GM23248 (cell line): ENCODE results near the gene BTNL9. TPM values are rescaled to one million over a fixed set of nuclear protein-coding genes. Genes with fewer than 3 reads are reported as not detected.
A peak's percentile ranks its signal among the peaks of the same experiment; 100 is the strongest.

Experiments used
- DNase-seq: peaks from one replicate; pipeline ENCODE4 v3.0.0-alpha.2; 2015
- H2AFZ ChIP-seq: fragments of 200-600 bp; sonication (generic); 2 replicates; pipeline ENCODE4 v1.6.1; 2016; ENCODE audit warnings: antibody characterized with exemption
- H3F3A ChIP-seq: fragments of 200-600 bp; sonication (generic); 2 replicates; pipeline ENCODE4 v1.6.1; 2016; ENCODE audit warnings: mild to moderate bottlenecking, antibody characterized with exemption, mixed run types; ENCODE audit not compliant: insufficient read depth
- H3K27ac ChIP-seq: fragments of 200-600 bp; sonication (generic); 2 replicates; pipeline ENCODE4 v1.5.1; 2016; ENCODE audit warnings: mild to moderate bottlenecking
- H3K27me3 ChIP-seq: fragments of 200-600 bp; sonication (generic); replicated peaks from 2 replicates; pipeline ENCODE4 v1.6.1; 2016; ENCODE audit warnings: mild to moderate bottlenecking; ENCODE audit not compliant: insufficient read depth
- H3K36me3 ChIP-seq: fragments of 200-600 bp; sonication (generic); 2 replicates; pipeline ENCODE4 v1.6.1; 2016; ENCODE audit warnings: low read depth, mild to moderate bottlenecking
- H3K4me1 ChIP-seq: fragments of 200-600 bp; sonication (generic); 2 replicates; pipeline ENCODE4 v1.6.1; 2016; ENCODE audit warnings: mild to moderate bottlenecking; ENCODE audit not compliant: insufficient read depth
- H3K4me2 ChIP-seq: fragments of 200-600 bp; sonication (generic); one replicate; pipeline ENCODE4 v1.6.1; 2016; ENCODE audit warnings: mild to moderate bottlenecking; ENCODE audit not compliant: unreplicated experiment
- H3K4me3 ChIP-seq: fragments of 200-600 bp; sonication (generic); 2 replicates; pipeline ENCODE4 v1.5.1; 2016; ENCODE audit warnings: mild to moderate bottlenecking
- H3K79me2 ChIP-seq: fragments of 200-600 bp; sonication (generic); 2 replicates; pipeline ENCODE4 v1.6.1; 2016; ENCODE audit warnings: mild to moderate bottlenecking; ENCODE audit not compliant: insufficient read depth
- H3K9ac ChIP-seq: fragments of 200-600 bp; sonication (generic); 2 replicates; pipeline ENCODE4 v1.6.1; 2016; ENCODE audit warnings: mild to moderate bottlenecking
- H3K9me2 ChIP-seq: fragments of 200-600 bp; sonication (generic); 2 replicates; pipeline ENCODE4 v1.6.1; 2016; ENCODE audit warnings: mixed run types, mild to moderate bottlenecking, moderate library complexity; ENCODE audit not compliant: insufficient read depth
- H3K9me3 ChIP-seq: fragments of 200-600 bp; sonication (generic); one replicate; pipeline ENCODE4 v1.6.1; 2017; ENCODE audit warnings: low read depth
- H4K20me1 ChIP-seq: fragments of 200-600 bp; sonication (generic); 2 replicates; pipeline ENCODE4 v1.6.0; 2016; ENCODE audit not compliant: insufficient read depth
- EZH2 ChIP-seq: fragments of 200-600 bp; sonication (generic); IDR thresholded peaks from 2 replicates; pipeline ENCODE4 v1.6.1; 2018; ENCODE audit warnings: antibody characterized with exemption, mild to moderate bottlenecking; ENCODE audit not compliant: insufficient read depth, poor library complexity, severe bottlenecking
- EZH2phosphoT487 ChIP-seq: fragments of 200-600 bp; sonication (generic); IDR thresholded peaks from 2 replicates; pipeline ENCODE4 v1.6.1; 2018; ENCODE audit warnings: antibody characterized with exemption, moderate library complexity, mild to moderate bottlenecking, low read depth; ENCODE audit not compliant: insufficient read depth
- WGBS, 2 experiments: methylation state at CpG; one replicate each; pipeline ENCODE4 v1.1.6; 2015 to 2017; ENCODE audit warnings: low lambda C conversion rate in 2 of 2, low coverage in 1 of 2; ENCODE audit errors: missing lambda C conversion rate in 2 of 2; 5-methylcytosine and 5-hydroxymethylcytosine counted together
- in situ Hi-C: fragments of 300-500 bp; cut with MboI; formaldehyde crosslinking; loops from 2 replicates; pipeline ENCODE4 v1.15.0; 2020
- polyA plus RNA-seq: library from polyadenylated mRNA; unstranded; fragments of >200 nt; fragmentation: Nextera tagmentation; extraction: Ambion mirVana; gene quantifications from 2 replicates; pipeline ENCODE4 v1.2.1, GENCODE V29; 2016
- total RNA-seq: library from RNA; depleted of rRNA; stranded (reverse); fragments of >200 nt; shearing (Covaris generic); gene quantifications from 2 replicates; pipeline ENCODE4 v1.2.3, GENCODE V29; 2014

Gene BTNL9
- total and polyA plus RNA-seq, 2 experiments from 2014 or later: not detected

GRCh38 chr5:181053488-181054121, 13.5 kb downstream of the BTNL9 start:
- H3K36me3 ChIP-seq: no peaks in the 10 kb centered on the region
- H3K9me2 ChIP-seq: no peaks in the 10 kb centered on the region
- peak overlapping the region; percentile 77 for H2AFZ ChIP-seq
- no peak overlapping the region for H3K27ac ChIP-seq
- no peaks in the 10 kb centered on the region for H3K9me3 ChIP-seq
- H3K27me3 ChIP-seq: peaks cover 76% of the 10 kb centered on the region
- no peaks in the 10 kb centered on the region for H3K79me2 ChIP-seq
- no peaks in the 10 kb centered on the region for H3K4me1 ChIP-seq
- no peak overlapping the region for H3K4me2 ChIP-seq
- H3K4me3 ChIP-seq: peak overlapping the region; percentile 64; the same call in 1 of the 2 replicates
- peak; percentile 15 for DNase-seq
- H4K20me1 ChIP-seq: no peaks in the 10 kb centered on the region; the same call in 1 of the 2 replicates
- WGBS, 2 experiments: 3 to 4% methylated on average over 45 of the region's 45 CpGs
- TF ChIP-seq EZH2 (peak; percentile 82), EZH2phosphoT487 (0 out of 2 replicates have a peak, but pooled peaks have one; percentile 28)
- in situ Hi-C loops: no loop called here
- H3F3A ChIP-seq: no peaks in the 10 kb centered on the region
- H3K9ac ChIP-seq: no peak overlapping the region

- no peak for TF ChIP-seq EZH2
- TF ChIP-seq EZH2phosphoT487: no peak
- no peak for DNase-seq
- no peak overlapping the region for H3K9ac ChIP-seq
- in situ Hi-C loops: no loop called here
- no peaks in the 10 kb centered on the region for H3F3A ChIP-seq
- H3K9me2 ChIP-seq: no peaks in the 10 kb centered on the region
- H3K4me1 ChIP-seq: no peaks in the 10 kb centered on the region
- H3K79me2 ChIP-seq: no peaks in the 10 kb centered on the region
- no peaks in the 10 kb centered on the region for H3K9me3 ChIP-seq
- no peaks in the 10 kb centered on the region; the same call in 1 of the 2 replicates for H4K20me1 ChIP-seq
- no peak overlapping the region for H3K27ac ChIP-seq
- no peak overlapping the region for H2AFZ ChIP-seq
- no peak overlapping the region for H3K4me3 ChIP-seq
- peaks cover 78% of the 10 kb centered on the region for H3K27me3 ChIP-seq
- no peaks in the 10 kb centered on the region for H3K36me3 ChIP-seq
- no peak overlapping the region for H3K4me2 ChIP-seq
- 2% methylated on average over 7 of the region's 7 CpGs for WGBS, 2 experiments
Measured at GRCh38 chr5:181054138-181054537, 14.1 kb downstream of the BTNL9 start.

GRCh38 chr5:181054871-181055459, 14.9 kb downstream of the BTNL9 start:
- 35 to 48% methylated on average over 7 of the region's 7 CpGs for WGBS, 2 experiments
- no peaks in the 10 kb centered on the region for H3K9me3 ChIP-seq
- peaks cover 79% of the 10 kb centered on the region for H3K27me3 ChIP-seq
- H3K27ac ChIP-seq: no peak overlapping the region
- no peaks in the 10 kb centered on the region for H3K9me2 ChIP-seq
- no peak overlapping the region for H3K4me2 ChIP-seq
- H2AFZ ChIP-seq: no peak overlapping the region
- no peaks in the 10 kb centered on the region for H3K79me2 ChIP-seq
- no peak overlapping the region for H3K4me3 ChIP-seq
- no peaks in the 10 kb centered on the region for H3K36me3 ChIP-seq
- in situ Hi-C loops: no loop called here
- H3F3A ChIP-seq: no peaks in the 10 kb centered on the region
- no peaks in the 10 kb centered on the region for H3K4me1 ChIP-seq
- no peak for DNase-seq
- TF ChIP-seq EZH2phosphoT487 (no peak), EZH2 (no peak)
- no peaks in the 10 kb centered on the region; the same call in 1 of the 2 replicates for H4K20me1 ChIP-seq
- no peak overlapping the region for H3K9ac ChIP-seq

- Histone ChIP-seq H3K4me3 (no peak overlapping the region), H4K20me1 (no peaks in the 10 kb centered on the region; the same call in 1 of the 2 replicates), H3K27ac (no peak overlapping the region), H3K9me3 (no peaks in the 10 kb centered on the region), H3K36me3 (no peaks in the 10 kb centered on the region), H3K4me1 (no peaks in the 10 kb centered on the region), H3K4me2 (no peak overlapping the region), H3K9ac (no peak overlapping the region), H3K27me3 (peaks cover 90% of the 10 kb centered on the region), H3K9me2 (no peaks in the 10 kb centered on the region), H2AFZ (no peak overlapping the region), H3K79me2 (no peaks in the 10 kb centered on the region), H3F3A (no peaks in the 10 kb centered on the region)
- no peak for TF ChIP-seq EZH2
- TF ChIP-seq EZH2phosphoT487: no peak
- no peak for DNase-seq
- in situ Hi-C loops: no loop called here
- WGBS, 2 experiments: 52 to 54% methylated on average over 8 of the region's 8 CpGs
Measured at GRCh38 chr5:181056431-181056830, 16.4 kb downstream of the BTNL9 start.
